ENCODE measurements around the gene MCOLN2. TPM values are rescaled to one million over a fixed set of nuclear protein-coding genes. Genes with fewer than 3 reads are reported as not detected.

MCOLN2 gene
- total RNA-seq, 2 donors from 2014 or later = 37.3 to 37.4 TPM

GRCh38 chr1:84892705-84893618 is 104.0 kb downstream of the MCOLN2 start, which contains the start of gene LPAR3:
LPAR3 (minus strand) TSS chr1:84893206; CDS start chr1:84866120, 27,086 bp downstream.
- ATAC-seq = peak; percentile 60 to 78
- H3K9me3 Mint-ChIP-seq = no peaks in the 10 kb centered on the region
- DNase-seq (ENCODE audit: low spot score in 2 of 2) = peak in 1 of 2 donors; percentile 36
- H3K27ac Mint-ChIP-seq = no peak within 1 kb of the TSS
- H3K36me3 Mint-ChIP-seq = peaks cover 0 to 13% of the 10 kb centered on the region in 2 donors

GRCh38 chr1:84890566-84890965 is 106.3 kb downstream of the MCOLN2 start:
- no peaks in the 10 kb centered on the region for H3K9me3 Mint-ChIP-seq
- no peak for ATAC-seq
- no peak for DNase-seq (ENCODE audit: low spot score in 2 of 2)
- peaks cover 0 to 13% of the 10 kb centered on the region in 2 donors for H3K36me3 Mint-ChIP-seq
- no peak overlapping the region for H3K27ac Mint-ChIP-seq

GRCh38 chr1:84889437-84889836 is 107.5 kb downstream of the MCOLN2 start:
- no peaks in the 10 kb centered on the region for H3K9me3 Mint-ChIP-seq
- no peak overlapping the region for H3K27ac Mint-ChIP-seq
- peaks cover 0 to 8% of the 10 kb centered on the region in 2 donors for H3K36me3 Mint-ChIP-seq
- ATAC-seq (no peak), DNase-seq (ENCODE audit: low spot score in 2 of 2) (no peak)

- no peaks in the 10 kb centered on the region for H3K9me3 Mint-ChIP-seq
- ATAC-seq (peak in 1 of 2 donors; percentile 73), DNase-seq (ENCODE audit: low spot score in 2 of 2) (no peak)
- peaks cover 0 to 4% of the 10 kb centered on the region in 2 donors for H3K36me3 Mint-ChIP-seq
- H3K27ac Mint-ChIP-seq = no peak overlapping the region
Observed at GRCh38 chr1:84888753-84889152, 108.2 kb downstream of the MCOLN2 start.

GRCh38 chr1:84887261-84887934 is 109.5 kb downstream of the MCOLN2 start:
- no peaks in the 10 kb centered on the region for H3K9me3 Mint-ChIP-seq
- ATAC-seq = no peak
- peaks cover 0 to 4% of the 10 kb centered on the region in 2 donors for H3K36me3 Mint-ChIP-seq
- no peak for DNase-seq (ENCODE audit: low spot score in 2 of 2)
- no peak overlapping the region for H3K27ac Mint-ChIP-seq

DNA sequence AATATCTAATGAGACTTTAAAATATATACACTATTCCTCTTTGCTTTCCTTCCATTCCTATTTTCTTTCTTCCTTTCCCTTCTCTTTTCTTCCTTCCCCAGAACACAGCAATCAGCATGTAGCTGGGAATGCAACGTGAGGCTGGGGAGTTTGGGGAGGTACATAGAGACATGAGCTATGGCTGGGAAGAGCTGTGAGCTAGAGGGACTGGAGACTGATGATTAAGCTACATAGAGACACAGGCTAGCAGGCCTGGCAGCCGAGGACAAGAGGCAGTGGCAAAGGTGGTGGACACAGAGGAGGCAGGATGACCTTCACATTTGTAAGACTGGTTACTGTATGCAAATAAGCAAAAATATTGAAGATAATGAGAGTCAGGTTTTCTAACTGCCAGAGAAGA is 111.4 kb downstream of the MCOLN2 start:
- H3K36me3 Mint-ChIP-seq = no peaks in the 10 kb centered on the region
- ATAC-seq (no peak), DNase-seq (ENCODE audit: low spot score in 2 of 2) (no peak)
- no peak overlapping the region for H3K27ac Mint-ChIP-seq
- peaks cover 0 to 4% of the 10 kb centered on the region in 2 donors for H3K9me3 Mint-ChIP-seq

DNA sequence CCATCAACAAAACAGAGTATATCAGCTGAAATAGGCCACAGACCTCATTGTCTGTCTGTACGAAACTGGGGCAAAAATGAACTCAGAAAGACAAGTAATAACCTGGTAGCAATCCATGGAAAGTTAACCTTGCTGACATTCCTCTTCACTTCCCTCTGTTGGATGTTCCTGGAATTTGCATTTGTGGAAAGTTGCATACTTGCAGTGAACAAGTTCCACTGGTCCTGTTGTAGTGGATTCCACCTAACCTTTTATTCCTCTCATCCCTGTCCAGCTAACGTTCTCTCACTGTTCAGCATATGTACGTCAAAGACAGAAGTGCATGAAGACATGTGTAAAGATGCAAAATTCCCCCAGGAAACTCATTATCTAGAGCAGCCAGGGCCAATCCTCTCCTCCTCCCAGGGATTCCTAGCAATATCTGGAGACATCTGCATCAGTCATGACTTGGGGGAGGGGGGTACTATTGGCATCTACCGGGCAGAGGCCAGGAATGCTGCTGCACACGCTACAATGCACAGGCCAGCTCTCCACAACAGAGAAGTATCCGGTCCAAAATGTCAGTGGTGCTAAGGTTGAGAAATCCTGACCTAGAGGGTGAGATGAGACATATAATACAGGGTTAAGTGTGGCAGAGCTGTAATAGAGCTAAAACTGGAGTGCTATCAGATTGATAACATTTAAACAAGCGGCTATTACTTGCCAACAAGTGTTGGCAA is 112.1 kb downstream of the MCOLN2 start:
- no peaks in the 10 kb centered on the region for H3K36me3 Mint-ChIP-seq
- no peak for DNase-seq (ENCODE audit: low spot score in 2 of 2)
- no peak overlapping the region for H3K27ac Mint-ChIP-seq
- H3K9me3 Mint-ChIP-seq = peaks cover 0 to 4% of the 10 kb centered on the region in 2 donors
- no peak for ATAC-seq

GRCh38 chr1:84883286-84883685 is 113.6 kb downstream of the MCOLN2 start:
- Mint-ChIP-seq H3K36me3 (no peaks in the 10 kb centered on the region), H3K9me3 (peaks cover 0 to 4% of the 10 kb centered on the region in 2 donors), H3K27ac (no peak overlapping the region)
- DNase-seq (ENCODE audit: low spot score in 2 of 2) (no peak), ATAC-seq (no peak)

DNA sequence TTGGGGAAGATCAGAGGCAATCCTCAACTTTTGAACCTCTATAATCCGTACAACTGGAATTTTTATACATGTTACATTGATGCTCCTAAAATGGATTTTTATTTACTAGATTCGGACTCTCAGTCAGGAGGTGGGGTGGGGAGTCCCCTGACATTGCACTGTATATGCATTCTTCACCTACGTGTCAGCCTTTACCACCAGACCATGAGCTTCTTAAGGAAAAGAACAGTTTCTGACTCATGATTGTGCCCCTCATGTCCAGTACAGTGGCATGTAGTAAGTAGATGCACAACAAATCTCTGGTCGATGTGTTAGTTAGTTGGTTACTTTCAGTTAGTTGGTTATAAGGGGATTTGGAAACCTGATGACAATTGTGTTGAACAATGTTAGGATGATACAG is 119.3 kb downstream of the MCOLN2 start:
- Mint-ChIP-seq H3K27ac (no peak overlapping the region), H3K9me3 (peaks cover 0 to 4% of the 10 kb centered on the region in 2 donors), H3K36me3 (no peaks in the 10 kb centered on the region)
- no peak for DNase-seq (ENCODE audit: low spot score in 2 of 2)
- no peak for ATAC-seq

DNA sequence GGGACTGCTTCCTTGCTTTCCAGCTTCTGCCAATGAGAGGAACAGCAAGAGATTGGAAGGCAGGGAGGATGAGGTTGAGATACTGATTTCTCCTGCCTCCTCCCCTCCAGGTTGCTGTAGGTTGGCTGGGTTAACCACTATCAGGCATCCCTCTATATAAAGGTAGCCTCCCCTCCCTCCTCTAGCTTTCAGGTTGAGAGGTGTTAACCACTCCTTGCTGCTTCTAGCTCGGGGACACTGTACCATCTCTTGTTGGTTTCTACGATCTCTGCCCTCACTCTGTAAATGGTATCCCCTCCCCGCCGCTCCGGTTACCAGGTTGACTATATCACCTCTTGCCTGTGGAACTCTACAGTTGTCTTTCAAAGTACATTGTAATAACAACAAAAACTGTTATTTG is 120.6 kb downstream of the MCOLN2 start:
- peak in 1 of 2 donors; percentile 46 for ATAC-seq

More for the DNA sequence above, 120.6 kb downstream of the MCOLN2 start:
- H3K27ac Mint-ChIP-seq = no peak overlapping the region
- DNase-seq (ENCODE audit: low spot score in 2 of 2) = no peak
- H3K9me3 Mint-ChIP-seq = peaks cover 0 to under 1% of the 10 kb centered on the region in 2 donors
- H3K36me3 Mint-ChIP-seq = no peaks in the 10 kb centered on the region

Other genes with a start within 250 kb of the MCOLN2 start
- gene LPAR3, start 103.9 kb downstream of the MCOLN2 start, total RNA-seq = under 1 TPM in 1 of 2 donors, not detected in 1; 0.35 TPM
- under 1 TPM; 0.16 to 0.27 TPM for gene MCOLN3, start 51.4 kb upstream of the MCOLN2 start, total RNA-seq
- 1 to 10 TPM; 3.5 to 4.1 TPM for gene SYDE2, start 203.9 kb upstream of the MCOLN2 start, total RNA-seq

All from activated naive CD4-positive, alpha-beta T cell treated with anti-CD3 and anti-CD28 coated beads, Interleukin-2, amount 50 U/mL, for 72 hours (primary cell).